ENCODE results near the gene SCN10A. TPM values are rescaled to one million over a fixed set of nuclear protein-coding genes. Genes with fewer than 3 reads are reported as not detected.

The SCN10A gene
- total RNA-seq, result 0.08 TPM
- long read RNA-seq, result 0 reads

- DNase-seq (ENCODE audit: low spot score), result no peak
- intact Hi-C loops (cut with DNase I), result no loop called here
Observed at GRCh38 chr3:38816026-38816425, at the start of gene SCN10A. Gene SCN10A, minus strand, starts transcription at chr3:38816217. Its CDS starts 22,207 bp downstream, at chr3:38794010.

- intact Hi-C loops (cut with DNase I), result no loop called here
- DNase-seq (ENCODE audit: low spot score), result no peak
Observed at GRCh38 chr3:38853011-38853410, 37.0 kb upstream of the SCN10A start.

- DNase-seq (ENCODE audit: low spot score), result no peak
- intact Hi-C loops (cut with DNase I), result loop anchor here (2.0 to 5.0 kb wide), 3 partner anchors 187 to 352 kb away; no protein-coding TSS in a partner anchor
Observed at GRCh38 chr3:38843898-38844297, 27.9 kb upstream of the SCN10A start.

- intact Hi-C loops (cut with DNase I), result loop anchor here (5.0 kb wide), 2 partner anchors 185 to 350 kb away; no protein-coding TSS in a partner anchor
- no peak for DNase-seq (ENCODE audit: low spot score)
Observed at GRCh38 chr3:38842266-38842965, 26.4 kb upstream of the SCN10A start.

GRCh38 chr3:38840987-38841386 lies 25.0 kb upstream of the SCN10A start:
- intact Hi-C loops (cut with DNase I), result loop anchor here (5.0 kb wide), 2 partner anchors 184 to 349 kb away; no protein-coding TSS in a partner anchor
- DNase-seq (ENCODE audit: low spot score), result no peak

GRCh38 chr3:38837358-38837757 lies 21.3 kb upstream of the SCN10A start:
- no peak for DNase-seq (ENCODE audit: low spot score)
- intact Hi-C loops (cut with DNase I), result loop anchor here (5.0 kb wide), 2 partner anchors 95 to 150 kb away; no protein-coding TSS in a partner anchor

- no peak for DNase-seq (ENCODE audit: low spot score)
- intact Hi-C loops (cut with DNase I), result loop anchor here (5.0 kb wide), 2 partner anchors 94 to 149 kb away; no protein-coding TSS in a partner anchor
Observed at GRCh38 chr3:38836561-38836960, 20.5 kb upstream of the SCN10A start.

- intact Hi-C loops (cut with DNase I), result loop anchor here (5.0 kb wide), 2 partner anchors 94 to 149 kb away; no protein-coding TSS in a partner anchor
- no peak for DNase-seq (ENCODE audit: low spot score)
Observed at GRCh38 chr3:38835939-38836338, 19.9 kb upstream of the SCN10A start.

- DNase-seq (ENCODE audit: low spot score), result no peak
- intact Hi-C loops (cut with DNase I), result loop anchor here (5.0 kb wide), 2 partner anchors 92 to 147 kb away; no protein-coding TSS in a partner anchor
Observed at GRCh38 chr3:38834717-38835116, 18.7 kb upstream of the SCN10A start.

- intact Hi-C loops (cut with DNase I), result no loop called here
Observed at GRCh38 chr3:38834110-38834509, 18.1 kb upstream of the SCN10A start.

GRCh38 chr3:38829404-38829803 lies 13.4 kb upstream of the SCN10A start:
- no peak for DNase-seq (ENCODE audit: low spot score)
- intact Hi-C loops (cut with DNase I), result no loop called here

More at GRCh38 chr3:38834110-38834509, 18.1 kb upstream of the SCN10A start:
- no peak for DNase-seq (ENCODE audit: low spot score)

GRCh38 chr3:38828681-38829080 lies 12.7 kb upstream of the SCN10A start:
- intact Hi-C loops (cut with DNase I), result no loop called here
- DNase-seq (ENCODE audit: low spot score), result no peak

GRCh38 chr3:38827791-38828190 lies 11.8 kb upstream of the SCN10A start:
- DNase-seq (ENCODE audit: low spot score), result no peak
- intact Hi-C loops (cut with DNase I), result no loop called here

GRCh38 chr3:38826001-38826400 lies 10.0 kb upstream of the SCN10A start:
- no peak for DNase-seq (ENCODE audit: low spot score)
- intact Hi-C loops (cut with DNase I), result no loop called here

- intact Hi-C loops (cut with DNase I), result no loop called here
- no peak for DNase-seq (ENCODE audit: low spot score)
Observed at GRCh38 chr3:38824349-38824748, 8.3 kb upstream of the SCN10A start.

GRCh38 chr3:38823722-38824121 lies 7.7 kb upstream of the SCN10A start:
- DNase-seq (ENCODE audit: low spot score), result no peak
- intact Hi-C loops (cut with DNase I), result no loop called here

GRCh38 chr3:38823186-38823585 lies 7.2 kb upstream of the SCN10A start:
- intact Hi-C loops (cut with DNase I), result no loop called here

GRCh38 chr3:38811822-38812221 lies 4.2 kb downstream of the SCN10A start:
- intact Hi-C loops (cut with DNase I), result no loop called here
- no peak for DNase-seq (ENCODE audit: low spot score)

More at GRCh38 chr3:38823186-38823585, 7.2 kb upstream of the SCN10A start:
- DNase-seq (ENCODE audit: low spot score), result no peak

GRCh38 chr3:38805765-38806386 lies 10.1 kb downstream of the SCN10A start:
- no peak for DNase-seq (ENCODE audit: low spot score)
- intact Hi-C loops (cut with DNase I), result no loop called here

- no peak for DNase-seq (ENCODE audit: low spot score)
- intact Hi-C loops (cut with DNase I), result no loop called here
Observed at GRCh38 chr3:38805004-38805403, 11.0 kb downstream of the SCN10A start.

- DNase-seq (ENCODE audit: low spot score), result no peak
- intact Hi-C loops (cut with DNase I), result no loop called here
Observed at GRCh38 chr3:38800511-38800910, 15.5 kb downstream of the SCN10A start.
